C4-2B (cell line): ENCODE results near the gene SMG9.

Source experiments
- ZFX ChIP-seq: fragments of 450-650 bp; IDR thresholded peaks from 2 replicates; pipeline ENCODE4 v1.6.1; 2017
- TF ChIP-seq, protein P1 (sequence below): fragments of 450-650 bp; conservative IDR thresholded peaks from 2 replicates; pipeline ENCODE4 v1.5.1; 2017; ENCODE audit warnings: mild to moderate bottlenecking

DNA sequence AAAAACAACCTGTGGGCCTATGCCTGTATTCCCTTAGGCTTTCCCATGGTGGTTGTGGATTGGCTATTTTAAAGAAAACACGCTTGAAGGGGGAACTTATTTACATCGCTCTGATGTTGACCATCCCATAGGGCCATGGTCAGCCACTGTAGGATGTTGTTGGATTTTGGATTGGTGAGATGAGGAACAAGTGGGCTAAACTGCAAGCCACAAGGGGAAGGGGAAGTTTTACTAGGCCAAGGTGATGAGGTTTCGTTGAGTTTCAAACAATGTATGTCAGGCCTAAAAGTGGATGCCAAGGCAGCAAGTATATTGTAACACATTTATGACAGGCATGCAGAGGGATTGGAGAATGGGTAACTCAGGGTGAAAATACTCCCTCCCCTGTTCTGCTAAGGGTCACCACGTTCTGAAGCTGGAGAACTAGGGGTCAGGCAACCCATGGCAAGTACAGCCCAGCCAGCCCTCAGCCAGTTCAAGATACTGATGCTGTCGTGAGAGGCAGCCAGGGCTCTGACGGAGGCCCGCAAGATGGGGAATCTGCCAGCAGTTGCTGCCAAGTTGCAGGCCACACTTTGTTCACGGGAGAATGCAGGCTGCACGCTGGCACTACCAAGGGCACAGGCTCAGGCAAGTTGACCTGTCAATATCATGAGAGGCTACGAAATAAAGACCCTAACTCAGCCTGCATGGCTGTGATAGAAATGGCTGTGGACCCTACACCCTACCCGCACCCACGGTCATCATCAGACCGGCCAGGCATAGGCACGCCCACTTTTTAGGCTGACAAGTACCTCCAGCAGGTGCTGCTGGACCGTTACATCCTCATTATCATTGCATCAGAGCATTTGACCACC lies 27.8 kb downstream of the SMG9 start:
- TF ChIP-seq, protein P1, sequence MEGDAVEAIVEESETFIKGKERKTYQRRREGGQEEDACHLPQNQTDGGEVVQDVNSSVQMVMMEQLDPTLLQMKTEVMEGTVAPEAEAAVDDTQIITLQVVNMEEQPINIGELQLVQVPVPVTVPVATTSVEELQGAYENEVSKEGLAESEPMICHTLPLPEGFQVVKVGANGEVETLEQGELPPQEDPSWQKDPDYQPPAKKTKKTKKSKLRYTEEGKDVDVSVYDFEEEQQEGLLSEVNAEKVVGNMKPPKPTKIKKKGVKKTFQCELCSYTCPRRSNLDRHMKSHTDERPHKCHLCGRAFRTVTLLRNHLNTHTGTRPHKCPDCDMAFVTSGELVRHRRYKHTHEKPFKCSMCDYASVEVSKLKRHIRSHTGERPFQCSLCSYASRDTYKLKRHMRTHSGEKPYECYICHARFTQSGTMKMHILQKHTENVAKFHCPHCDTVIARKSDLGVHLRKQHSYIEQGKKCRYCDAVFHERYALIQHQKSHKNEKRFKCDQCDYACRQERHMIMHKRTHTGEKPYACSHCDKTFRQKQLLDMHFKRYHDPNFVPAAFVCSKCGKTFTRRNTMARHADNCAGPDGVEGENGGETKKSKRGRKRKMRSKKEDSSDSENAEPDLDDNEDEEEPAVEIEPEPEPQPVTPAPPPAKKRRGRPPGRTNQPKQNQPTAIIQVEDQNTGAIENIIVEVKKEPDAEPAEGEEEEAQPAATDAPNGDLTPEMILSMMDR = no peak
- no peak for TF ChIP-seq ZFX
